ENCODE data around the gene EGLN2. TPM values are rescaled to one million over a fixed set of nuclear protein-coding genes. Genes with fewer than 3 reads are reported as not detected.
"Not testable (repeated sequence)": the region's sequence is repeated elsewhere in the genome, so short reads cannot be mapped to it uniquely, and the experiment has no call there.

EGLN2 gene
- total RNA-seq, 1 donor from 2014 or later, result 46.5 TPM

DNA sequence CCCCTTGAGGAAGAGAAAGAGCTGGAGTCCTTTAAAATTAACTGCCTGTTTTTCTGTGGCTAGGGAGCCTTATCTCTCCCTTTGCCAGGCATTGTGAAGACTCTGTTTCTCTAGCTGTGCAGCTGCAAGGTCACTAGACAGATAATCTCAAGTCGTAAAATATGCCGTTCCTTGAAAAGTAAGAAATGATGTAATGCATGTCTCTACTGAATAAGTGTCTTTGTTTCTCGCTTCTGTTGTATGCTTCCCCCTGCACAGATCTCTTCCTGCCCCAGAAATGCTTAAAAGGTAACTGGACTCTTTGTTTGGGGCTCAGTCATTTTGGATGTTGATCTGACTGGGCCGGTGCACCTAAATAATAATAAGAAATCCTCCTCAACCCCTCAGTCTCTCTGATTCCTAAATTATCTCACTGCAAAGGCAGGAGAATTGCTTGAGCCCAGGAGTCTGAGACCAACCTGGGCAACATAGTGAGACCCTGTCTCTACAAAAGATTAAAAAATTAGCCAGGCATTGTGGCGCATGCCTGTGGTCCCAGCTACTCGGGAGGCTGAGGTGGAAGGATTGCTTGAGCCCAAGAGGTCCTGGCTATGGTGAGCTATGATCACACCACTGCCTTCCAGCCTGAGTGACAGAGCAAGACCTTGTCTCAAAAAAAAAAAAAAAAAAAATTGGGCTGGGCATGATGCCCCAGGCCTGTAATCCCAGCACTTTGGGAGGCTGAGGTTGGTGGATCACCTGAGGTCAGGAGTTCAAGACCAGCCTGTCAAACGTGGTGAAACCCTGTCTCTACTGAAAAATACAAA lies 34.9 kb downstream of the EGLN2 start:
- not testable (repeated sequence) for DNase-seq (ENCODE audit: low spot score in 2 of 2); FAIRE-seq

DNA sequence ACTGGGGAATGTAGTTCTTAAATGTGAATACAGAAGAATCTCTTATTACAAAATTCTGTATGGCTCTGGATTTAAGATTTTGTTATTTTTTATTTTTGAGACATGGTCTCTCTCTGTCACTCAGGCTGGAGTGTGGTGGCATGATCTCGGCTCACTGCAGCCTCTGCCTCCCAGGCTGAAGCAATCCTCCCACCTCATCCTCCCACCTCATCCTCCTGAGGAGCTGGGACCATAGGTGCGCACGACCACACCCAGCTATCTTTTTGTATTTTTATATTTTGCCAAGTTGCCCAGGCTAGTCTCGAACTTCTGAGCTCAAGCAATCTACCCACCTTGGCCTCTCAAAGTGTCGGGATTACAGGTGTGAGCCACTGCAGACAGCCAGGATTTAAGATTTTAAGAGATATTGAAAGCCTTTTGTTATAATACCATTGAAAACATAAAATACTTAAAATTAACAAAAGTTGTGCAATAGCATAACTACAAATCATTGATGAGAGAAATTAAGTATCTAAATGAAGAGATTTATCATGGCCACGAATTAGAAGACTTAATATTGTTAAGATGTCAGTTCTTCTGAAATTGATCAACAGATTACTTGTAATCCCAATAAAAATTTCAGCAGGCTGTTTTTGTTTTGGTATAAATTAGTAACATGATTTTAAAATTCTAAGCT lies 37.9 kb downstream of the EGLN2 start:
- DNase-seq (ENCODE audit: low spot score in 2 of 2) (no peak), FAIRE-seq (no peak)

DNA sequence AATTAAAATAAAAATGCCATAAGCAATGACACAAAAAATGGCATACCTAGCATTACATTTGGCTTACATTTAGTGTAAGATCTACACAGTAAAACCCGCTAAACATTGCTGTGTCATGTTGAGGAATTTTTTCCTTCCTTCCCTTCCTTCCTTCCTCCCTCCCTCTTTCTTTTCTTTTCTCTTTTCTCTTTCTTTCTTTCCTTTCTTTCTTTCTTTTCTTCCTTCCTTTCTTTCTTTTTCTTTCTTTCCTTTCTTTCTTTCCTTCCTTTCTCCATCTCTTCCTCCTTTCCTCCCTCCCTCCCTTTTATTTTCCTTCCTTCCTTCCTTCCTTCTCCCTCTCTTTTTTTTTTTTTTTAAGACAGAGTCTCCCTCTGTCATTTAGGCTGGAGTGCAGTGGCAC lies 39.5 kb downstream of the EGLN2 start:
- not testable (repeated sequence) for FAIRE-seq; DNase-seq (ENCODE audit: low spot score in 2 of 2)

- not testable (repeated sequence) for FAIRE-seq
Measured at GRCh38 chr19:40842012-40842411, 43.0 kb downstream of the EGLN2 start.

DNA sequence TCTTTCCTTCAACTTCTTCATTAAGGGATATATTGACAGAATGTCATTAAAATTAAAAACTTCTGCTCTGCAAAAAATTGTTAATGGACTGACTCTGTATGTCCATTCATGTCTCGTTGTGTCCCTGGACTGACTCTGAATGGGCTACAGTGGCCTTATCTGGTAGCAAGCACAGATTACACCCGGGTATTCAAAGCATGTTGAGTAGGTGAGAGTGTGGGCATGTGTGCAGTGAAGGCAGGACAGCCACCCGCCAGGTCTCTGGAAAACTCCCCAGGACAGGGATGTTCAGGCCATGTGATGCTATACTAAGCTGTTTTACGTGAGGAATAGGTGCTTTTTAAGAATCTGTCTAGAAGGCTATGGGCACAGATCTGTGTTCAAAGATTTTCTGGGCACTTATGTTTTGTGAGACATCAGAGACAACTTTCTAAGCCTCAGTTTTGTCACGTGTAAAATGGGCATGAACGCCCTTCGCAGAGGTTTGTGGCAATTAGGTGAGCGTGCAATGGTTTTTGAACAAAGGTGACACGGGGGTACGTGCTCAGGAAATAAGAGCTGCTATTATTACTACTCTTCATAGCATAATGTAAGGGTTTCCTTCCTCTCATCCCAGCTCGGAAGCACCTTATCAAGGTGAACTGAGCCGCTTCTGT lies 44.1 kb downstream of the EGLN2 start:
- not testable (repeated sequence) for DNase-seq (ENCODE audit: low spot score in 2 of 2); FAIRE-seq

More at GRCh38 chr19:40842012-40842411, 43.0 kb downstream of the EGLN2 start:
- not testable (repeated sequence) for DNase-seq (ENCODE audit: low spot score in 2 of 2)

GRCh38 chr19:40843653-40844052 lies 44.7 kb downstream of the EGLN2 start:
- DNase-seq (ENCODE audit: low spot score in 2 of 2); FAIRE-seq: not testable (repeated sequence)

- not testable (repeated sequence) for FAIRE-seq; DNase-seq (ENCODE audit: low spot score in 2 of 2)
Measured at GRCh38 chr19:40846722-40847121, 47.7 kb downstream of the EGLN2 start.

DNA sequence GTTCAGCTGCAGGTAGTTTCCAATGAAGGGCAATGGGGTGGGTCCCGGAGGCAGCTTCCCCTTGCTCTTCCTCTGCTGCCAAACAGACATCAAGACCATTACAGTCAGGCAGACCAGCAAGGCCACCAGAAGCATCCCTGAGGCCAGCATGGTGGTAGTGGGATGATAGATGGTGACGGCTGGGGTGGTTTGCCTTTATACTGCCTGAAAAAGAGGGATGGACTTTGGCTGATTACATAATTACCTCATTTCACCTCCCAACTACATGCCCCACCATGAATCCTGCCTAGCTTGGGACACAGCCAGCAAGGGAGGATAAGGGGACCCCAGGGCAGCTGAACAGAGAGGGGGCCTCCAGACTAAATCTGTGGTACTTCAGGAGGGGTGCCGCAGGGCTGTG lies 51.3 kb downstream of the EGLN2 start, which contains the start of gene CYP2A6:
TSS of gene CYP2A6 (minus strand) at position 171 of the 400 bp plus-strand sequence. CDS start at position 150, 21 bp downstream.
- not testable (repeated sequence) for FAIRE-seq; DNase-seq (ENCODE audit: low spot score in 2 of 2)

DNA sequence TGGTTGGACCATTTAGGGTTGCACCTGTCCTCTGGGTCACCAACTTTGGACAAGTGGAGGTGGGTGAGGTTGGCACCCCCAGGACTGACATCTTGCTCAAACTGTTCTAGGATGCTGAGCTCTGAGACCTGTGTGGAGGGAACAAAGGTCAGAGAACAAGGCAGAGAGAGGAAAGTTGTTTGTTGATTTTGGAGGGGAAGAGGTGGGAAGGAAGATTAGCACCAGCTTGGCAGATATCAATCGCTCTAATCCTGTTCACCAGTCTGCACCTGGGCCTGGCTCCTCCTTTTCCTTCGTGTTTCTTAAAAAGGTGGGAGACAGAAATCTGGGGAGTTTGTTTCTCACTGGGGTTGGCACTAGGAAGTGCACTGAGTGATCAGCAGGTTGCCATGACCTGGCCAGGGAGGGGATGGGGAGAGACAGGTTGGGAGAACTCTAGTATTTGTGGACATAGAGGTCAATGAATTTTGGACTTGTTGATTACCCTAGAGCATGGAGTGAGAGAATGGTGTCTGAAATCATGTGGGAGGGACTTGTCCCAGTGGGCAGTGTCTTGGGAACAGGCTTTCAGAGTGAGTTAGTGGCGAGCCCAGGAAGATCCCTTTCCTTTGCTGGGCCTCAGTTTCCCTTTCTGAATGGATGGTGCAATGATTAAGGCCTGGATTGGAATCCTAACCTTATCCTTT lies 53.6 kb downstream of the EGLN2 start:
- not testable (repeated sequence) for FAIRE-seq

More for the DNA sequence above, 53.6 kb downstream of the EGLN2 start:
- DNase-seq (ENCODE audit: low spot score in 2 of 2), result not testable (repeated sequence)

Other genes starting within 250 kb of the EGLN2 start
- gene SHKBP1, start 222.3 kb upstream of the EGLN2 start, total RNA-seq, result 1.6 TPM
- 25.3 TPM for gene LTBP4, start 197.8 kb upstream of the EGLN2 start, total RNA-seq
- gene NUMBL, start 108.5 kb upstream of the EGLN2 start, total RNA-seq, result 16.7 TPM
- 24.5 TPM for gene COQ8B, start 82.3 kb upstream of the EGLN2 start, total RNA-seq
- gene ITPKC, start 82.1 kb upstream of the EGLN2 start, total RNA-seq, result 5.7 TPM
- under 0.01 TPM for gene ACTMAP, start 48.7 kb upstream of the EGLN2 start, total RNA-seq
- gene SNRPA, start 48.0 kb upstream of the EGLN2 start, total RNA-seq, result 23.6 TPM
- gene MIA, start 23.7 kb upstream of the EGLN2 start, total RNA-seq, result not detected
- gene RAB4B, start 20.9 kb upstream of the EGLN2 start, total RNA-seq, result 6.1 TPM
- gene CYP2A6, start 51.3 kb downstream of the EGLN2 start, total RNA-seq, result not detected
- not detected for gene CYP2A7, start 83.0 kb downstream of the EGLN2 start, total RNA-seq
- gene CYP2B6, start 192.1 kb downstream of the EGLN2 start, total RNA-seq, result not detected

Measured in frontal cortex (tissue), 4 donors.